Brain microvascular endothelial cell (primary cell): Measurements from ENCODE around the gene DOCK4.

Source experiments
- DNase-seq: peaks from one replicate; pipeline ENCODE4 v3.0.0-alpha.2; 2020
- H3K27ac ChIP-seq: fragments of 250-450 bp; sonication (Bioruptor Pico); 2 replicates; pipeline ENCODE4 v1.5.1; 2020; ENCODE audit warnings: mild to moderate bottlenecking, moderate library complexity
- H3K27me3 ChIP-seq: fragments of 250-450 bp; sonication (Bioruptor Pico); replicated peaks from 2 replicates; pipeline ENCODE4 v1.5.1; 2020; ENCODE audit warnings: mild to moderate bottlenecking
- H3K36me3 ChIP-seq: fragments of 250-450 bp; sonication (Bioruptor Pico); replicated peaks from 2 replicates; pipeline ENCODE4 v1.5.1; 2020; ENCODE audit warnings: mild to moderate bottlenecking
- H3K4me3 ChIP-seq: 2 replicates; pipeline ENCODE4 v1.5.1; 2011; ENCODE audit warnings: low read depth, mild to moderate bottlenecking, control low read depth, low read length, moderate library complexity
- CTCF ChIP-seq: IDR thresholded peaks from 2 replicates; pipeline ENCODE4 v1.5.1; 2011; ENCODE audit warnings: low read depth, mild to moderate bottlenecking, moderate library complexity, low read length, control low read depth, inconsistent platforms; ENCODE audit errors: missing control alignments
- in situ Hi-C: cut with HindIII; loops from 2 replicates; pipeline ENCODE4 v1.10.0; 2017; ENCODE audit warnings: low sequenced_read_pairs, low pct_ligation_motif_present

The DOCK4 gene

DNA sequence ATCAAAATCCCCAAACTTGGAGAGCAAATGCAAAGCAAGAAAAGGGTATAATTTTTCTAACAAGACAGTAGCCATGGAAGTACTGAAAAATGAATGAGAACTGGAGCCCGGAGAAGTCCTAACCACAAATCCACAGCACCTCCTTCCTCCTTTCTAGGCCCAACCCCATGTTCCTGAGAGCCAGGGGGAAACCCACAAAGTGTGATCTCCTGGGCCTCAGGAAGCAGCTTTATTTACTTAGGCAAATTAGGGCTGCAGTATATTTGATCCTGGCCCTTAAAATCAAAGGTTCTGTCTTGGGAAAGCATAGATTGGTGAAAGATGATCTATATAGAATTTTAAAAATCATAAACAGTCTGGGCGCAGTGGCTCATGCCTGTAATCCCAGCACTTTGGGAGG is 103.0 kb downstream of the DOCK4 start:
- peak; percentile 70 for DNase-seq
- in situ Hi-C loops: no loop called here
- H3K27me3 ChIP-seq: no peaks in the 10 kb centered on the region
- H3K27ac ChIP-seq: peak overlapping the region; percentile 17
- H3K36me3 ChIP-seq: no peaks in the 10 kb centered on the region
- no peak overlapping the region for H3K4me3 ChIP-seq
- TF ChIP-seq CTCF: no peak

DNA sequence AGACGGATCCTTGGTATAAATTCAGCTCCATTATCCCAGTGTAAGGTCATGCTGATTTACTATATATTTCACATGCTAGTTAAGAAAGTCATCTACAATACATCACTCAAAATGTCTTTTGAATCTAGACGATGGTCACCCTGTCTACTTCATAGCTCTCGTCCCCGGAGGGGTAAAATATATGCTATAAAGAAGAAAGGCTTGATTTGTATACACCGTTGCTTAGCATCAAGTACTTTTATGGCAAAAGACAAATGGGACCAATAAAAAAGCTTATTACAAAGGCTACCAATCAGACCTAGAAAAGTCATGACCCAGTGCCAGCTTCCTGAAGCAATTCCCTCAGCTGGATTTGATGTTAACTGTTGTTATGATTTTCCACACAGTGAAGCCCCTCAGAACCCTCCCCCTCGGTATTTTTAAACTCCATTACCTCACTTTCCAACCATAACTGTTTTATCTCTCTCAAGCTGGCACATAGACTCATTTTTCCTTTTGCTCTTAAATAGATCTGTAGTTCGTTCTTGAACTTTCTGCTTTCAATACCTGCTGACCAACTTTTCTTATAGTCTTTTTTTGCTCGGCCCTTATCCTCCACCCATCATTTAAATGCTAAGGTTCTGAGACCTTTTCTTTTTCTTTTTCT is 104.9 kb downstream of the DOCK4 start:
- H3K4me3 ChIP-seq: no peak overlapping the region
- TF ChIP-seq CTCF: no peak
- no peaks in the 10 kb centered on the region for H3K36me3 ChIP-seq
- H3K27ac ChIP-seq: no peak overlapping the region
- in situ Hi-C loops: no loop called here
- DNase-seq: no peak
- no peaks in the 10 kb centered on the region for H3K27me3 ChIP-seq

- no peak overlapping the region for H3K27ac ChIP-seq
- H3K4me3 ChIP-seq: no peak overlapping the region
- no peak for TF ChIP-seq CTCF
- H3K27me3 ChIP-seq: no peaks in the 10 kb centered on the region
- in situ Hi-C loops: no loop called here
- no peak for DNase-seq
- no peaks in the 10 kb centered on the region for H3K36me3 ChIP-seq
Measured at GRCh38 chr7:112097524-112097923, 108.7 kb downstream of the DOCK4 start.

GRCh38 chr7:112093409-112093808 is 112.8 kb downstream of the DOCK4 start:
- no peak for TF ChIP-seq CTCF
- in situ Hi-C loops: no loop called here
- H3K27ac ChIP-seq: no peak overlapping the region
- no peaks in the 10 kb centered on the region for H3K36me3 ChIP-seq
- DNase-seq: no peak
- no peak overlapping the region for H3K4me3 ChIP-seq
- H3K27me3 ChIP-seq: no peaks in the 10 kb centered on the region

GRCh38 chr7:112092709-112093395 is 113.3 kb downstream of the DOCK4 start:
- no peak for DNase-seq
- in situ Hi-C loops: no loop called here
- H3K4me3 ChIP-seq: no peak overlapping the region
- no peak overlapping the region for H3K27ac ChIP-seq
- no peaks in the 10 kb centered on the region for H3K27me3 ChIP-seq
- no peak for TF ChIP-seq CTCF
- no peaks in the 10 kb centered on the region for H3K36me3 ChIP-seq
